Measurements from ENCODE around the gene TWF2. TPM values are rescaled to one million over a fixed set of nuclear protein-coding genes. Genes with fewer than 3 reads are reported as not detected.

Gene TWF2
- total and polyA plus RNA-seq, 9 of the 15 experiments (the other 6 are each of a cell fraction or from before 2014, with no cell fraction given), result 0.11 to 61.9 (median 29.7) TPM

- TF ChIP-seq ZBTB49 (CRISPR knock-in tag; IDR thresholded peaks at IDR 0.05; ENCODE audit: borderline replicate concordance) (no peak), ZC3H8 (IDR thresholded peaks at IDR 0.05) (no peak), RBM14 (IDR thresholded peaks at IDR 0.05; ENCODE audit: borderline replicate concordance, insufficient read depth, low read depth, low read length) (no peak), TRIM28 (IDR thresholded peaks at IDR 0.05) (no peak), NR2C2 (CRISPR knock-in tag; IDR thresholded peaks at IDR 0.05) (peak; percentile 87), NR2C2 (tag; IDR thresholded peaks at IDR 0.05) (peak; percentile 92), ARID2 (IDR thresholded peaks at IDR 0.05) (peak; percentile 99), ZFP1 (CRISPR knock-in tag; IDR thresholded peaks at IDR 0.05) (no peak), SMAD1 (IDR thresholded peaks at IDR 0.05; ENCODE audit: low read depth, low read length, partially characterized antibody) (no peak), ZNF23 (CRISPR knock-in tag; IDR thresholded peaks at IDR 0.05) (no peak), ZBTB2 (IDR thresholded peaks at IDR 0.05) (no peak), KLF1 (tag; IDR thresholded peaks at IDR 0.05) (no peak), MAFG (tag; conservative IDR thresholded peaks at IDR 0.05) (no peak), ZNF407 (IDR thresholded peaks at IDR 0.05; ENCODE audit: low read depth) (no peak), MLX (CRISPR knock-in tag; conservative IDR thresholded peaks at IDR 0.05) (no peak), MIER1 (IDR thresholded peaks at IDR 0.05; ENCODE audit: low read depth) (no peak)
These were observed 681 bp downstream of the TWF2 start (continued) for GRCh38 chr3:52238193-52238760.

All from K562 (cell line).